Heart left ventricle (tissue), 13 donors: Measurements from ENCODE around the gene PRLH.

Experiments used
- POLR2A ChIP-seq, 2 donors: fragments of 450-650 bp; IDR thresholded peaks; one replicate each; pipeline ENCODE4 v1.6.1; 2017; ENCODE audit warnings: antibody characterized with exemption in 2 of 2, mild to moderate bottlenecking in 2 of 2, moderate library complexity in 2 of 2
- TF ChIP-seq, protein P1 (sequence below), 12 donors: fragments of 200-600 bp; sonication (generic) in 4 of 12; IDR thresholded peaks; one replicate each; pipeline versions ENCODE4 v1.5.0 to v1.8.0; 2018 to 2022; ENCODE audit warnings: antibody characterized with exemption in 12 of 12, mild to moderate bottlenecking in 5 of 12
- donor health status: ischemic (EF 13 %, LVEDD 7.1; RV severe dilation, severe dysfunction).
- donor health status: DM: no; HTN: yes; CAD: no.
- donor health status: DM: no; HTN: no; CAD: no.
- donor health status: ischemic (EF 25% LVEDD 6.9; RV normal size, moderate dysfunction).
- donor health status: ischemic (EF 25% LVEDD 5.7; RV mildly dilated, moderate dysfunction).
- donor health status: ischemic (EF 35%, LVEDD 5.7; RV mildly dilated, moderate dysfunction).
- donor health status: nonischemic (EF 11% LVEDD 7.7; RV severe dilation, severe dysfunction).
- donor health status: DM: yes; HTN: yes; CAD: no.
- donor health status: PGD.
- donor health status: ischemic (EF 29% LVEDD 5.4; RV normal size, mild dysfunction).
- donor health status: nonischemic (EF 23%, LVEDD 6.1; RV moderate dilation, normal function).

GRCh38 chr2:237577956-237578870 lies 11.8 kb downstream of the PRLH start:
- TF ChIP-seq, protein P1, sequence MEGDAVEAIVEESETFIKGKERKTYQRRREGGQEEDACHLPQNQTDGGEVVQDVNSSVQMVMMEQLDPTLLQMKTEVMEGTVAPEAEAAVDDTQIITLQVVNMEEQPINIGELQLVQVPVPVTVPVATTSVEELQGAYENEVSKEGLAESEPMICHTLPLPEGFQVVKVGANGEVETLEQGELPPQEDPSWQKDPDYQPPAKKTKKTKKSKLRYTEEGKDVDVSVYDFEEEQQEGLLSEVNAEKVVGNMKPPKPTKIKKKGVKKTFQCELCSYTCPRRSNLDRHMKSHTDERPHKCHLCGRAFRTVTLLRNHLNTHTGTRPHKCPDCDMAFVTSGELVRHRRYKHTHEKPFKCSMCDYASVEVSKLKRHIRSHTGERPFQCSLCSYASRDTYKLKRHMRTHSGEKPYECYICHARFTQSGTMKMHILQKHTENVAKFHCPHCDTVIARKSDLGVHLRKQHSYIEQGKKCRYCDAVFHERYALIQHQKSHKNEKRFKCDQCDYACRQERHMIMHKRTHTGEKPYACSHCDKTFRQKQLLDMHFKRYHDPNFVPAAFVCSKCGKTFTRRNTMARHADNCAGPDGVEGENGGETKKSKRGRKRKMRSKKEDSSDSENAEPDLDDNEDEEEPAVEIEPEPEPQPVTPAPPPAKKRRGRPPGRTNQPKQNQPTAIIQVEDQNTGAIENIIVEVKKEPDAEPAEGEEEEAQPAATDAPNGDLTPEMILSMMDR (IDR thresholded peaks at IDR 0.05) = no peak
- no peak for TF ChIP-seq POLR2A (IDR thresholded peaks at IDR 0.05)
